HG03521 (cell line): Measurements from ENCODE around the gene WWP2.
"Not testable (repeated sequence)": the region's sequence is repeated elsewhere in the genome, so short reads cannot be mapped to it uniquely, and the experiment has no call there.

ENCODE experiments used
- ATAC-seq: cut with Tn5 transposase; IDR thresholded peaks from one replicate; pipeline ENCODE4 v1.9.1; 2021; ENCODE audit warnings: mild to moderate bottlenecking, moderate library complexity; ENCODE audit not compliant: unreplicated experiment

WWP2 gene

DNA sequence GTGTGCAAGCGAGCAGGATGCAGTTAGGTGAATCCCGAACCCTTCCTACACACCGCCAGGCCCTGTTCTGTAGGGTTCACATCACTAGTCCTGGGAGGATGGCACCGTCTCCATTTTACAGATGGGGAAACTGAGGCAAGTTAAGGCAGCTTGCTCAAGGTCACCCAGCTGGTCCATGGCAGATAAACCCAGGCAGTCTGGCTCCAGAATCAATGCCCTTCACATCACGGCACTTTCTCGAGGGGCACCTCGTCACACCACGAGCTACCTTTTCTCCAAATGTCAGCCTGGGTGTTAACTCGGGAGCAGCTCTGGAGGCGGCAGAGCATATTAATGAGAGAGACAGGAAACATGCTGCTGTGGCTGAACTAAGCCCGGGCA, 16.9 kb upstream of the WWP2 start:
- ATAC-seq: no peak

GRCh38 chr16:69745959-69746358, 16.2 kb upstream of the WWP2 start:
- no peak for ATAC-seq

- ATAC-seq: no peak
These were observed 15.0 kb upstream of the WWP2 start for GRCh38 chr16:69747115-69747514.

- no peak for ATAC-seq
These were observed 13.3 kb upstream of the WWP2 start for GRCh38 chr16:69748694-69749345.

- ATAC-seq: no peak
These were observed 8.0 kb upstream of the WWP2 start for GRCh38 chr16:69754143-69754468.

- peak; percentile 97 for ATAC-seq
These were observed 7.4 kb upstream of the WWP2 start, which contains the start of gene NOB1 for GRCh38 chr16:69754469-69755310. TSS of gene NOB1 (minus strand) at chr16:69754926. CDS start at chr16:69754910, 16 bp downstream.

DNA sequence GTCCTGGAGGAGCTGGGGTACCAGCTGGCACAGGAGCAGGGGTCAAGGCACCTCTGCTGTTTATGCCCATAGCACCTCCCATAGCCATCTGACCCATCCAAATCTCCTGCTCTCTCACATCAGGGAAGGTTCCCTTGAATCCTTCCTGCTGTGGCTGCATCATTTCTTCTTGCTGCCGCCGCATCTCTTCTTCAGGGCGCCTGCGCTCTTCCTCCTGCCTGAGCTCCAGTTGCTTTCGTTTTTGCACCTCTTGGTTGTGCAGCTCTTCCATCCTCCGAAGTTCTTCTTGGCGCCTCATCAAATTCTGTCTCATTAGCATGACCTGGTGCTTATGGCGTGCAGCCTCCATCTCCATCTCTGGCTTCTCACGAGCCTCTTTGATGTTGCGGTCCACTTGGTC, 5.4 kb upstream of the WWP2 start:
- ATAC-seq: no peak

- not testable (repeated sequence) for ATAC-seq
These were observed 4.8 kb upstream of the WWP2 start for GRCh38 chr16:69757375-69757774.

- no peak for ATAC-seq
These were observed 874 bp downstream of the WWP2 start for GRCh38 chr16:69762814-69763598.

DNA sequence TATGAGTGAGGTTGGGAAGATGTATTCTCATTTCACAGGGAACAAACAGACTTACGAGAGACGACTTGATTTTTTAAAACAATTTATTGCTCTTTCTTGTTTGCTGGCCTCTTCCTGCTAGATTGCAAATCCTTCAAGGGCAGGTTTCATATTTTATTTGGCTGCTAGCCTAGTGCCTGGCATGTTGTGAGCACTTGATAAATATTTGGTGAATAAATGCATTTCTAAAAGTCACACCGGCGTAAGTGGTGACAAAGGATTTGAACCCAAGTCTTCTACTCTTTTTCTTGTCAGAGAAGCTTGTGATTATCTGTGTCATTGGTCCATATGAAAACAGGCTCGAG, 1.4 kb downstream of the WWP2 start:
- no peak for ATAC-seq

DNA sequence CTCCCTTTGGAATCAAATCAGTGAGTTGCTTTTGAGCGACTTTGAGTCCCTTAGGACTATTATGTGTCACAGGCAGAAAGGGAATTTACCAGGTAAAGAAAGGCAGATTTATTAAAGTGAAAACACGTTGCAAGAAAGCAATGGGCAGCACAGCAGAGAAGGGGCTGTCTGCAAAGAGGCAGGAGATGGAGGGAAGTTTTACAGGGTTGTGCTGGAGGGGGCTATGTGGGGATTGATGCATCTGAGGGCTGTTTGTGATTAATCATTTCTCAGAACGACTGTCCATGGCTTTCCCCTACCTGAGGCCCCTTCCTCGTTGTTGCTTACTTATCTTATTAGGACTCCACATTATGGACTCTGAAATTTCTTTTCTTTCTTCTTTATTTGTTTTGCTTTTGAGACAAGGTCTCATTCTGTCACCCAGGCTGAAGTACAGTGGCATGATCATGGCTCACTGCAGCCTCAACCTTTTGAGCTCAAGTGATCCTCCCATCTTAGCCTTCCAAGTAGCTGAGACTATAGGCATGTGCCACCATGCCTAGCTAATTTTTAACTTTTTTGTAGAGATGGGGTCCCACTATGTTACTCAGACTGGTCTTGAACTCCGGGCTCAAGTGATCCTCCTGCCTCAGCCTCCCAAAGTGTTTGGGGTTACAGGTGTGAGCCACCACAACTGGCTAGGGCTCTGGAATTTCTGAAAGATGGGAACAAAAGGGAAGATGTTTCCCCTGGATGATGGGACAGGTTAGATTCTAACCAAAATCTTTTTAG, 5.5 kb downstream of the WWP2 start:
- ATAC-seq: no peak

DNA sequence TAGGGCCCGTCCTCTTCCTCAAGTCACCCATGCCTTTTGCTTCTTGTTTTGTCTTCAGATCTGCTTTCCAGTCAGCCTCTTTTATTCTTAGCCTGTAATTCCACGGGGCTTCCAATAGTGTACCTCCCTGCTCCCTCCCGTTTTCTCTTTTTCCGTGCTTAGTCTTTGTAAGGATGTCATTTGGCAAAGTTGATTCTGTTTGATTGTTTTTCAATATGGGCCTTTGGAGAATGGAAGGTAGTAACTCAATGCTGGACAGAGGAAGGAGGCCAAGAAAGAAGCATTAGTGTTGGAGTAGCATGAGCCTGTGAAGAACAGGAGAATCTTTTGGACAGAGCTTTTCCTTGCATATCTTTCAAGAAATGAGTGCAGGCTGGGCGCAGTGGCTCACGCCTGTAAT, 6.5 kb downstream of the WWP2 start:
- no peak for ATAC-seq

DNA sequence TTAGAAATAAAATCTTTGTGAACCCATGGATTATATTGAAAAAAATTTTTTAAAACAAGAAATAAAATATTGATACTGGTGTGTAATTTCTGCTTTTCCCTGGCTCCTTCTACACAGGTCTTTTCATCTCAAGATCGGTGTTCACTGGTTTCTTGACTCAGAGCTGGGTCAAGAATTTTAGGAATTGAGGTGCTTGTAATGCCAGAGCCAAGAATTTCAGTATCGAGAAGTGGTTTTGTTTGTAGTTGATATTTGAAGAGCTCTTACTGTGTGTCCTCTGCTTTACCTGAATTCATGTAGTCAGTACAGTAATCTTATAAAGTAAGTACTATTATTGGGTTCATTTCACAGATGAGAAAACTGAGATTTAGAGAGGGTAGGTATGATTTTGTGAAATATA, 7.3 kb downstream of the WWP2 start:
- ATAC-seq: no peak

DNA sequence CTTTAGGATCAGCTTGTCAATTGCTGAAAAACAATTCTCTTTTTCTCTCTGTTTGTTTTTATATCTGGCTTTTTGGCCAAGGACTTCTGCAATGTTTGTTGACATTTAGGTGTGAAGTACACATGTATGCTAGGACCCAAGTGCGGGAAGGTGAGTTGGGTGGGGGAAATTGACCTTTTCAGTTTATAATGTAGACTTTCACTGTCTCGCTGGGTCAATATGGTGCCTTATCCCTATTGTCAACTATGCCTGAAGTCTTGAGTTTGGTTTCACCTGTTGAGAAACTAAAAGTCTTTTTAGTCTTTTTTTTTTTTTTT, 9.5 kb downstream of the WWP2 start:
- no peak for ATAC-seq

DNA sequence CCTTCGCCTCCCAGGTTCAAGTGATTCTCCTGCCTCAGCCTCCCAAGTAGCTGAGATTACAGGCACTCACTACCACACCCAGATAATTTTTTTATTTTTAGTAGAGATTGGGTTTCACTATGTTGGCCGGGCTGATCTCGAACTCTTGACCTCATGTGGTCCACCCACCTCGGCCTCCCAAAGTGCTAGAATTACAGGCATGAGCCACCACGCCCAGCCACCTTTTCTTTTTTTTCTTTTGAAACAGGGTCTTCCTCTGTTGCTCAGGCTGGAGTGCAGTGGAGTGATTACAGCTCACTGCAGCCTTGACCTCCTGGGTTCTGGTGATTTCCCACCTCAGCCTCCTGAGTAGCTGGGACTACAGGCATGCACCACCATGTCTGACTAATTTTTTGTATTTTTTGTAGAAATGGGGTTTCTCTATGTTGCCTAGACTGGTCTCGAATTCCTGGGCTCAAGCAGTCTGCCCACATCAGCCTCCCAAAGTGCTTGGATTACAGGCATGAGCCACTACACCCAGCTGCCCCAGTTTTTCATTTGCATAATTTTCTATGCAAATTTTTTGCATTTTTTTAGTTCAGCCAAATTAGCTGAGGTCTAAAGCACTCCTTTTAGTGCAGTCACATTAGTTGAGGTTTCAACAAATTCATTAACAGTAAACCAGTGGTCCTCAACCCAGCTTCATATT, 11.3 kb downstream of the WWP2 start:
- no peak for ATAC-seq

GRCh38 chr16:69775563-69775962, 13.4 kb downstream of the WWP2 start:
- ATAC-seq: no peak

DNA sequence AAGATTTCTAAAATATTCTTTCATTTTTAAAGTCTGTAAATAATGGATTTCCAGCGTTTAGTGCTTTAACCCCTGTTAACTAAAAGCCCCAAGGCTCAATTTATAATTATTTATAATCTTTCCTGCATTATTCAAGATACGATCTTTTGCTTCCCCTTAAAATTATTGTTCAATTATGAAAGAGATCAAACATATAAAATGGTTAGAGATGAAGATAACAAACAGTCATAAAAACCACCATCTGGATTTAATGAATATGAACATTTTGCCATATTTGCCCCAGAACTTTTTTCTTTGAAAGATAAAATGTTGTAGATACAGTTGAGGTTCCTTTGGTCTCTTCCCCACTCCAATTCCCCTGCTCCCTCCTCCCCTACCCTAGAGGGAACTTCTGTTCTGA, 17.6 kb downstream of the WWP2 start:
- no peak for ATAC-seq

- no peak for ATAC-seq
These were observed 19.0 kb downstream of the WWP2 start for GRCh38 chr16:69781118-69781517.

- no peak for ATAC-seq
These were observed 22.5 kb downstream of the WWP2 start for GRCh38 chr16:69784586-69784985.

DNA sequence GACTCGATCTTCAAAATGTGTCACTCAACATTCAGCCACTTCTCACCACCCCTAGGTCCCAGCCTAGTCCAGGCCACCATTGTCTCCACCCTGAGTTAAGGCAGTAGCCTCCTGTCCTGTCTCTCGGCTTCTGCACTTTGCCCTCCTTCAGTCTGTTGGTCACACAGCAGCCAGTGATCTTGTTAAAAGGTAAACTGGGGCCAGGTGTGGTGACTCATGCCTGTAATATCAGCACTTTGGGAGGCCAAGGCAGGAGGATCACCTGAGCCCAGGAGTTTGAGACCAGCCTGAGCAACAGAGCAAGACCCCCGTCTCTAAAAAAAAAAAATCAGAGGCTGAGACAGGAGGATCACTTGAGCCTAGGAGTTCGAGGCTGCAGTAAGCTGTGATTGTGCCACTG, 25.8 kb downstream of the WWP2 start:
- ATAC-seq: no peak

DNA sequence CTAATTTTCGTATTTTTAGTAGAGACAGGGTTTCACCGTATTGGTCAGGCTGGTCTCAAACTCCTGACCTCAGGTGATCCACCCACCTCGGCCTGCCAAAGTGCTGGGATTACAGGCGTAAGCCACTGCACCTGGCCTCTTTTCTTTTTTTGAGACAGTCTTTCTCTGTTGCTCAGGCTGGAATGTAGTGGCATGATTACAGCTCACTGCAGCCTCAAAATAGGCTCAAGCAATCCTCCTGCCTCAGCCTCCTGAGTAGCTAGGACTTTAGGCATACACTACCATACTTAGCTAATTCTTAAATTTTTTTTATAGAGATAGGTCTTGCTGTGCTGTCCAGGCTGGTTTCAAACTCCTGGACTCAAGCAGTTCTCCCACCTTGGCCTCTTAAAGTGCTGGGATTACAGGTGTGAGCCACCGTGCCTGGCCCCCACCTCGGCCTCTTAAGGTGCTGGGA, 29.3 kb downstream of the WWP2 start:
- not testable (repeated sequence) for ATAC-seq
